Endothelial cell of umbilical vein (primary cell): ENCODE measurements around the gene BAMBI.

Experiments used
- EZH2 ChIP-seq: IDR thresholded peaks from 2 replicates; pipeline ENCODE4 v1.6.1; 2012; ENCODE audit warnings: borderline replicate concordance, low read depth, mild to moderate bottlenecking, moderate library complexity, low read length, inconsistent platforms; ENCODE audit not compliant: severe bottlenecking
- FOS ChIP-seq: IDR thresholded peaks from 2 replicates; pipeline ENCODE4 v1.6.1; 2011; ENCODE audit warnings: mild to moderate bottlenecking, low read length, moderate library complexity, borderline replicate concordance; ENCODE audit not compliant: insufficient read depth
- GATA2 ChIP-seq: IDR thresholded peaks from 2 replicates; pipeline ENCODE4 v1.7.0; 2011; ENCODE audit warnings: low read depth, mild to moderate bottlenecking, moderate library complexity, mixed read lengths, low read length; ENCODE audit not compliant: insufficient read length, insufficient read depth
- JUN ChIP-seq: IDR thresholded peaks from 2 replicates; pipeline ENCODE4 v1.6.1; 2011; ENCODE audit warnings: borderline replicate concordance, low read depth; ENCODE audit not compliant: insufficient read length, insufficient read depth
- POLR2A ChIP-seq: IDR thresholded peaks from 2 replicates; pipeline ENCODE4 v1.6.1; 2012; ENCODE audit warnings: low read depth, mild to moderate bottlenecking, control low read depth, low read length
- POLR2AphosphoS5 ChIP-seq: IDR thresholded peaks from 2 replicates; pipeline ENCODE4 v1.6.1; 2012; ENCODE audit warnings: low read depth, mild to moderate bottlenecking, control low read depth, low read length, moderate library complexity; ENCODE audit not compliant: insufficient read depth
- TF ChIP-seq, protein P1 (sequence below), 2 donors: IDR thresholded peaks; 1 replicate in 1 of 2; 2 replicates in 1 of 2; pipeline ENCODE4 v1.5.1; 2011; ENCODE audit warnings: low read length in 2 of 2, mild to moderate bottlenecking in 2 of 2, moderate library complexity in 2 of 2, control low read depth in 1 of 2, inconsistent platforms in 1 of 2, low read depth in 1 of 2; ENCODE audit not compliant: insufficient read depth in 1 of 2; ENCODE audit errors: extremely low read depth in 1 of 2

DNA sequence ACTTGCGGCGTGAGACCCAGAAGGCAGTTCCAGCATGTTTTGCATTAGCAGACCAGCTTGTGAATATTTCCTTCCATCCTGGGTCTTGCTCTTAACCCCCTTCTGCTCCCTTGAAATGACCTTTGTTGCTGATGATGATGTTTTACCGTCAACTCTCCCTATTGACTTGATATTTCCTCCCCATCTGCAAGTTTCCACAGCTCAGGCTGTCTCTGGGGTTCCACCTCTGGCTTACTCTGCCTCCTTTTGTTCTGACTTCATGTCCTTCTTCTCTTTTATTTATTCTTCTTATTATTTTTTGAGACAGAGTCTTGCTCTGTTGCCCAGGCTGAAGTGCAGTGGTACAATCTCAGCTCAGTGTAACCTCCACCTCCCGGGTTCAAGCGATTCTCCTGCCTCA lies 17.2 kb downstream of the BAMBI start:
- TF ChIP-seq, protein P1, sequence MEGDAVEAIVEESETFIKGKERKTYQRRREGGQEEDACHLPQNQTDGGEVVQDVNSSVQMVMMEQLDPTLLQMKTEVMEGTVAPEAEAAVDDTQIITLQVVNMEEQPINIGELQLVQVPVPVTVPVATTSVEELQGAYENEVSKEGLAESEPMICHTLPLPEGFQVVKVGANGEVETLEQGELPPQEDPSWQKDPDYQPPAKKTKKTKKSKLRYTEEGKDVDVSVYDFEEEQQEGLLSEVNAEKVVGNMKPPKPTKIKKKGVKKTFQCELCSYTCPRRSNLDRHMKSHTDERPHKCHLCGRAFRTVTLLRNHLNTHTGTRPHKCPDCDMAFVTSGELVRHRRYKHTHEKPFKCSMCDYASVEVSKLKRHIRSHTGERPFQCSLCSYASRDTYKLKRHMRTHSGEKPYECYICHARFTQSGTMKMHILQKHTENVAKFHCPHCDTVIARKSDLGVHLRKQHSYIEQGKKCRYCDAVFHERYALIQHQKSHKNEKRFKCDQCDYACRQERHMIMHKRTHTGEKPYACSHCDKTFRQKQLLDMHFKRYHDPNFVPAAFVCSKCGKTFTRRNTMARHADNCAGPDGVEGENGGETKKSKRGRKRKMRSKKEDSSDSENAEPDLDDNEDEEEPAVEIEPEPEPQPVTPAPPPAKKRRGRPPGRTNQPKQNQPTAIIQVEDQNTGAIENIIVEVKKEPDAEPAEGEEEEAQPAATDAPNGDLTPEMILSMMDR (IDR thresholded peaks at IDR 0.05; ENCODE audit: extremely low read depth in 1 of 2, insufficient read depth in 1 of 2, low read depth in 1 of 2, low read length in 2 of 2): no peak
- TF ChIP-seq POLR2A (no peak), FOS (no peak), GATA2 (no peak), POLR2AphosphoS5 (no peak), EZH2 (no peak), JUN (no peak)
